Astrocyte (in vitro differentiated cells and primary cell): ENCODE results near the gene MECR. TPM values are rescaled to one million over a fixed set of nuclear protein-coding genes. Genes with fewer than 3 reads are reported as not detected.
A peak's percentile ranks its signal among the peaks of the same experiment; 100 is the strongest.
"Not testable (repeated sequence)": the region's sequence is repeated elsewhere in the genome, so short reads cannot be mapped to it uniquely, and the experiment has no call there.

Source experiments
- DNase-seq: peaks from one replicate; pipeline ENCODE4 v3.0.0-alpha.2; 2010; ENCODE audit warnings: low read depth
- FAIRE-seq: peaks from 2 replicates; lab custom pipeline; 2011; peaks lifted over from hg19 to GRCh38; lab: Jason Lieb, UNC
- H2AFZ ChIP-seq: 2 replicates; pipeline ENCODE4 v1.6.0; 2012; ENCODE audit warnings: low read depth, low read length, inconsistent platforms
- H3K27ac ChIP-seq: 2 replicates; pipeline ENCODE4 v1.5.1; 2011; ENCODE audit warnings: low read depth, low read length, inconsistent platforms
- H3K27me3 ChIP-seq: 2 replicates; pipeline ENCODE4 v1.6.0; 2011; ENCODE audit warnings: low read length, inconsistent platforms; ENCODE audit not compliant: insufficient read depth
- H3K36me3 ChIP-seq: 2 replicates; pipeline ENCODE4 v1.5.1; 2011; ENCODE audit warnings: low read length, inconsistent platforms; ENCODE audit not compliant: insufficient read depth
- H3K4me1 ChIP-seq: 2 replicates; pipeline ENCODE4 v1.5.1; 2011; ENCODE audit warnings: low read length, inconsistent platforms; ENCODE audit not compliant: insufficient read depth
- H3K4me2 ChIP-seq: 2 replicates; pipeline ENCODE4 v1.6.0; 2012; ENCODE audit warnings: low read length, inconsistent platforms
- H3K4me3 ChIP-seq: 2 replicates; pipeline ENCODE4 v1.5.1; 2011; ENCODE audit warnings: low read depth, mild to moderate bottlenecking, low read length, inconsistent platforms; ENCODE audit not compliant: insufficient read depth
- H3K79me2 ChIP-seq: 2 replicates; pipeline ENCODE4 v1.6.0; 2012; ENCODE audit warnings: mild to moderate bottlenecking, low read length, inconsistent platforms; ENCODE audit not compliant: insufficient read depth
- H3K9ac ChIP-seq: 2 replicates; pipeline ENCODE4 v1.6.0; 2012; ENCODE audit warnings: mild to moderate bottlenecking, low read length, inconsistent platforms
- H3K9me3 ChIP-seq: 2 replicates; pipeline ENCODE4 v1.5.1; 2012; ENCODE audit warnings: low read depth, mild to moderate bottlenecking, low read length, inconsistent platforms; ENCODE audit not compliant: insufficient read depth
- H4K20me1 ChIP-seq: 2 replicates; pipeline ENCODE4 v1.6.0; 2012; ENCODE audit warnings: low read length, inconsistent platforms; ENCODE audit not compliant: insufficient read depth
- H3K27ac Mint-ChIP-seq: one replicate; pipeline ENCODE4 v1.8.0; 2021; ENCODE audit warnings: mild to moderate bottlenecking, mixed read lengths; ENCODE audit not compliant: unreplicated experiment
- H3K27me3 Mint-ChIP-seq: one replicate; pipeline ENCODE4 v1.8.0; 2021; ENCODE audit warnings: low read depth, mixed read lengths; ENCODE audit not compliant: unreplicated experiment
- H3K36me3 Mint-ChIP-seq: one replicate; pipeline ENCODE4 v1.8.0; 2021; ENCODE audit warnings: low read depth, mixed read lengths; ENCODE audit not compliant: unreplicated experiment
- H3K4me1 Mint-ChIP-seq: one replicate; pipeline ENCODE4 v1.8.0; 2021; ENCODE audit warnings: low read depth, mixed read lengths; ENCODE audit not compliant: unreplicated experiment
- H3K4me3 Mint-ChIP-seq: one replicate; pipeline ENCODE4 v1.8.0; 2021; ENCODE audit warnings: mild to moderate bottlenecking, moderate library complexity, mixed read lengths; ENCODE audit not compliant: unreplicated experiment
- H3K9me3 Mint-ChIP-seq: one replicate; pipeline ENCODE4 v1.8.0; 2021; ENCODE audit warnings: mild to moderate bottlenecking, mixed read lengths; ENCODE audit not compliant: unreplicated experiment
- CTCF ChIP-seq: IDR thresholded peaks from 2 replicates; pipeline ENCODE4 v1.5.1; 2011; ENCODE audit warnings: low read depth, mild to moderate bottlenecking, inconsistent platforms, low read length, moderate library complexity; ENCODE audit not compliant: insufficient read depth
- EZH2 ChIP-seq: IDR thresholded peaks from 2 replicates; pipeline ENCODE4 v1.6.1; 2012; ENCODE audit warnings: mild to moderate bottlenecking, low read length, inconsistent platforms; ENCODE audit not compliant: insufficient read depth
- total RNA-seq: library from RNA; stranded (reverse); gene quantifications from 2 replicates; pipeline ENCODE4 v1.2.1, GENCODE V29; 2021

MECR gene
- total RNA-seq, 1 donor from 2014 or later, result 25.1 TPM

- peak overlapping the region; percentile 99 for H3K4me3 ChIP-seq
- H3K9me3 ChIP-seq, result no peaks in the 10 kb centered on the region
- H3K9ac ChIP-seq, result peak overlapping the region; percentile 93
- peaks cover 38% of the 10 kb centered on the region for H3K79me2 ChIP-seq
- H3K27ac ChIP-seq, result peak overlapping the region; percentile 4
- H3K36me3 ChIP-seq, result no peaks in the 10 kb centered on the region
- Mint-ChIP-seq H3K36me3 (peaks cover 1% of the 10 kb centered on the region), H3K27ac (peak overlapping the region; percentile 92), H3K4me3 (peak overlapping the region; percentile 91), H3K4me1 (peaks cover 24% of the 10 kb centered on the region), H3K9me3 (no peaks in the 10 kb centered on the region), H3K27me3 (peaks cover 11% of the 10 kb centered on the region)
- peak; percentile 65 for TF ChIP-seq EZH2
- no peak for TF ChIP-seq CTCF
- H3K4me2 ChIP-seq, result peak overlapping the region; percentile 100
- FAIRE-seq (no peak), DNase-seq (peak; percentile 41)
- H3K4me1 ChIP-seq, result peaks cover 21% of the 10 kb centered on the region
- no peaks in the 10 kb centered on the region for H3K27me3 ChIP-seq
- H2AFZ ChIP-seq, result peak overlapping the region; percentile 99
- H4K20me1 ChIP-seq, result peaks cover 20% of the 10 kb centered on the region
Observed at GRCh38 chr1:29236712-29237128, 6.0 kb upstream of the MECR start.

GRCh38 chr1:29235955-29236711 lies 5.4 kb upstream of the MECR start, which contains the start of gene PTPRU:
Gene PTPRU (plus strand): TSS chr1:29236522. CDS start chr1:29236645, 123 bp downstream.
- Histone ChIP-seq H2AFZ (peak within 1 kb of the TSS; percentile 99), H3K27me3 (no peaks in the 10 kb centered on the region), H3K9me3 (no peaks in the 10 kb centered on the region), H3K9ac (peak within 1 kb of the TSS; percentile 93), H3K27ac (peak within 1 kb of the TSS; percentile 4), H3K79me2 (peaks cover 36% of the 10 kb centered on the region), H3K4me2 (peak within 1 kb of the TSS; percentile 100), H3K36me3 (no peaks in the 10 kb centered on the region), H4K20me1 (peaks cover 20% of the 10 kb centered on the region), H3K4me3 (peak within 1 kb of the TSS; percentile 99), H3K4me1 (peaks cover 21% of the 10 kb centered on the region)
- DNase-seq, result no peak
- no peak for FAIRE-seq
- Mint-ChIP-seq H3K27ac (peak within 1 kb of the TSS; percentile 92), H3K27me3 (peaks cover 11% of the 10 kb centered on the region), H3K4me3 (peak within 1 kb of the TSS; percentile 91), H3K9me3 (no peaks in the 10 kb centered on the region), H3K36me3 (peaks cover 1% of the 10 kb centered on the region), H3K4me1 (peaks cover 22% of the 10 kb centered on the region)
- TF ChIP-seq EZH2 (no peak), CTCF (peak; percentile 22)

- H2AFZ ChIP-seq, H3K9ac ChIP-seq, H3K27ac Mint-ChIP-seq, H3K4me2 ChIP-seq, H3K27me3 ChIP-seq, H3K36me3 Mint-ChIP-seq, H3K27ac ChIP-seq, H3K9me3 Mint-ChIP-seq, H3K36me3 ChIP-seq, H3K9me3 ChIP-seq, DNase-seq, FAIRE-seq, H3K4me3 ChIP-seq: not testable (repeated sequence)
- H3K4me3 Mint-ChIP-seq, result peak overlapping the region; percentile 31
- H3K27me3 Mint-ChIP-seq, result peaks cover 11% of the 10 kb centered on the region
- peaks cover 34% of the 10 kb centered on the region for H3K79me2 ChIP-seq
- H3K4me1 ChIP-seq, result peaks cover 25% of the 10 kb centered on the region
- H3K4me1 Mint-ChIP-seq, result peaks cover 18% of the 10 kb centered on the region
- H4K20me1 ChIP-seq, result peaks cover 20% of the 10 kb centered on the region
Observed at GRCh38 chr1:29234881-29235280, 4.1 kb upstream of the MECR start.
